VCaP (cell line): ENCODE results near the gene LMAN1L.

ENCODE experiments used
- H3K27ac ChIP-seq: fragments of 450-650 bp; 2 replicates; pipeline ENCODE4 v1.5.1; 2017
- CTCF ChIP-seq: fragments of 450-650 bp; conservative IDR thresholded peaks from 2 replicates; pipeline ENCODE4 v1.5.1; 2017; ENCODE audit warnings: mild to moderate bottlenecking, moderate library complexity

The LMAN1L gene

DNA sequence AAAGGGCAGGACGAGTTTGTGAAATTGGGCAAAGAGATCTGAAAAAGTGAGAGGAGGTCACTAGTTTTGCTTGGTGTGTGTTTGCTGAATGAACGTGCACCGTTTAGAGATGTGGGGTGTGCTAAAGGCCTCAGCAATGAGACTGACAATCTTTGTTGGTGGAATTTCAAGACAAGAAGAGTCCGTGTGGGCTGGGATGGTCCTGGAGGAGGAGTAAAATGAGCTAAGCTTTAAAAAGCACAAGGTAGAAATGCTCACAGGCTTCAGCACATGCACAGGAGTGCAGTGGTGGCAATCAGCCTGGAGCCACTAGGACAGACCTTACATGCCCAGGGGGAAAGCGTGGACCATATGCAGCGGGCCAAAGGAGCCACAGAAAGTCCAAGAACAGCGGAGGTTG is 12.3 kb downstream of the LMAN1L start:
- no peak for TF ChIP-seq CTCF
- H3K27ac ChIP-seq: no peak overlapping the region

DNA sequence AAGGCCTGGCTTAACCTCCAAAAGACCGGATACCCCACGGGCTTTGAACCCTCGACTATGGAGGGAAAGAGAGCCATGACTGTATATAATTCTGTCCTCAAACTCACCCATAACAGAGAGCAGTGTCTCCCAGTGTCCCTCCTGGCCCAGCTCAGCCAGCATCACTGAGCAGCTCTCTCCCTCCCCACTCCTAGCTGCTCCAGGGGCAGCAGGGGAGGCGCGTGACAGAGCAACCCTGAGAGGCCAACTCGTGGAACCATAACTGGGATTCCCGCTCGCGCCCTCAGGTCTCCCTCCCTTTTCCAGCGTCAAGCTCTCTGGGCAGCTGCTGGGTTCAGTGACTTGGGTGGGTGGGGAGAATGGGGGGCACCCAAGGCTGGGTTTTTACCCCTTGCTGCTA is 13.2 kb downstream of the LMAN1L start:
- no peak for TF ChIP-seq CTCF

GRCh38 chr15:74826364-74826819 is 13.8 kb downstream of the LMAN1L start, which contains the start of gene CPLX3:
TSS of gene CPLX3 (plus strand) at chr15:74826627. CDS start at chr15:74826704, 77 bp downstream.
- H3K27ac ChIP-seq: no peak within 1 kb of the TSS
- TF ChIP-seq CTCF: no peak

More for the DNA sequence above, 13.2 kb downstream of the LMAN1L start:
- no peak overlapping the region for H3K27ac ChIP-seq

GRCh38 chr15:74826921-74827320 is 14.3 kb downstream of the LMAN1L start:
- no peak for TF ChIP-seq CTCF
- no peak overlapping the region for H3K27ac ChIP-seq

- no peak overlapping the region for H3K27ac ChIP-seq
- peak; percentile 48 for TF ChIP-seq CTCF
Measured at GRCh38 chr15:74827614-74828013, 15.0 kb downstream of the LMAN1L start.

DNA sequence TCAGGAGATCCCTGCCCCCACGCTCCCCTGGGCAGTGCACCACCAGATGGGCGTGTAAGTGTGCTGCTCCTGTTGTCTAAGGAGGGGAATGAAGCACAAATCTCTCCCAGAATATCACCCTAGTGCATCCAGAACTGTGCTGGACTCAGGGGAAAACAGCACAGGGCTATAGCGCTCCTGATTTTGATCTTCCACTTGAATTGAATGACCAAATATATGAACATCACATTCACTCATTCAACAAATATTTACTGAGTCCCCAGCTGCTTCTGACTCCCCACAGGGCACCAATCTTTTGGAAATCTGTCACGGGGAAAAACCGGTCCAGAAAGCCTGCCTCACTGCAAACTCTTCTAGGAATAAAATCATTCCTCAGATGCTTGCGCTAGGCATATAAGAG is 16.2 kb downstream of the LMAN1L start:
- no peak overlapping the region for H3K27ac ChIP-seq
- TF ChIP-seq CTCF: no peak

DNA sequence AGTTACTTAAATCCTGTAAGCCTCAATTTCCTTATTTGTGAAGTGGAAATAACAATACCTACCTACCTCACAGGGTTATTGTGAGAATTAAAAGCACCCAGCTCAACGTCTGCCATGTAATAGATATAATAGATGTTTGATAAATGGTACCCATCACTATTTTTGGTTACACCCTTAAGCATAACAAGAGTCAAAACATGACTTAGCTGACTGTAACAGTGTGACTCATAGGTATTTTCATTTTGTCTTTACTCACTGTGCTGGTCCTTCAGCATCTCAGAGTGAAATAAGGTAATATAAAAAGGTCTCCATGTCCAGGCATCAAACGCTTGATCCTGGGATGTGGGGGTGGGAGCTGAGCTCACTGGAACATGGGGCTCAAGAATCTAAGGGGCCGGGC is 16.9 kb downstream of the LMAN1L start:
- H3K27ac ChIP-seq: no peak overlapping the region
- TF ChIP-seq CTCF: no peak

- no peak overlapping the region for H3K27ac ChIP-seq
- no peak for TF ChIP-seq CTCF
Measured at GRCh38 chr15:74829991-74830390, 17.4 kb downstream of the LMAN1L start.
